ENCODE measurements around the gene PRR23B.
"Not testable (repeated sequence)": the region's sequence is repeated elsewhere in the genome, so short reads cannot be mapped to it uniquely, and the experiment has no call there.

Gene PRR23B

DNA sequence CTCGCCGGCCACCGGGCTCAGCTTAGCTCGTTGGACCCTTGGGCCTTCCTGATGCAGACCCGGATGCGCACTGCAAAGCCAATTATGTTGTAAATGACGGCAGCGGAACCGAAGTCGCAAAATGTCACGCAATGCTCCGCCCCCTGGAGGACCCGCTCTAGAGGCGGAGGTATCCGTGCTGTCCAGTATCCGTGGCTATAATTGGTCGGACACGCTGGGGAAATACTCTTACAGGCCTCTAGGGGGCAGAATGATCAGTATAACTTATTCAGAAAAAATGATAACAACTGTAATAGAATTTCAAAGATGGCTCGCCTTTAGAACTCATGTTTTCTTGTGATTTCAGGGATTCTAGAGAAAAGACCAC is at the start of gene PRR23B:
Gene PRR23B, minus strand, starts transcription at position 59 of the 367 bp plus-strand sequence. CDS start 265 bp downstream, outside the sequence.
- no peak for DNase-seq

DNA sequence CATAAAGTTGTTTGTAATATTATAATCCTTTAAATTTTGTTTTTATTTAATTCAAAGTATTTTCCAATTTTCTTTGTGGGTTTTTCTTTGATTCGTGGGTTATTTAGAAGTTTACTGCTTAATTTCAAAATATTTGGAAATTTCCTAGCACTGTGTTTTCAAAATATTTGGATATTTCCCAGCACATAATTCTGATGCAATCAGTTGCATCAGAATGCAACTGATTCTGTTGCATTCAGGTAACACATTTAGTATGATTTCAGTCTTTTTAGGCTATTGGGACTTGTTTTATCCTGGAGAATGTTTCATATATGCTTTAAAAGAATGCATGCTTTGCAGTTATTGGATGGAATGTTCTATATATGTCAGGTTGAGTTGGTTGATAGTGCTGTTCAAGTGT is 42.2 kb upstream of the PRR23B start:
- no peak for DNase-seq

DNA sequence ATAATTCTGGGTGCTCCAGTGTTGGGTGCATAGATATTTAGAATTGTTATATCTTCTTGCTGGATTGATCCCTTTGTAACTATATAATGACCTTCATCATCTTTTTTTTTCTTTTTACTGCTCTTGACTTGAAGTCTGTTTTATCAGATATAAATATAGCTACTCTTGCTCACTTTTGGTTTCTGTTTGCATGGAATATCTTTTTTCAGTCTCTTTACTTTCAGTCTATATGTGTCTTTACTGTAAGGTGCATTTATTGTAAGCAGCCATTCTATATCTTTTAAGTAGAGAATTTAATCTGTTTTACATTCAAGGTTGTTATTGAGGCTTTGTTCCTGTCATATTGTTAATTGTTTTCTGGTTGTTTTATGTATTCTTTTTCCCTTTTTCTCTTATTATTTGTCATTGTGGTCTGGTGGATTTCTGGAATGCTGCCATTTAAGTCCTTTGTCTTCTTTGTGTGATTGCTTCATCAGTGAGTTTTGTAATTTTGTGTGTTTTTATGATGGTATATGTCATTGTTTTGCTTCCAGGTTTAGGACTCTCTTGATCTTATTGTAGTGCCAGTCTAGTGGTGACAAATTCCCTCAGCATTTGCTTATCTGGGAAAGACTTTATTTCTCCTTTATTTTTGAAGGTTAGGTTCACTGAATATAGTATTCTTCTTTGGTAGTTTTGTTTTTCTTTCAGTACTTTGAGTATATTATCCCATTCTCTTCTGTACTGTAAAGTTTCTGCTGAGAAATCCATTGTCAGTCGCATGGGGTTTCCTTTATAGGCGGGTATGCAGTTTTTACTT is 32.3 kb upstream of the PRR23B start:
- no peak for DNase-seq

DNA sequence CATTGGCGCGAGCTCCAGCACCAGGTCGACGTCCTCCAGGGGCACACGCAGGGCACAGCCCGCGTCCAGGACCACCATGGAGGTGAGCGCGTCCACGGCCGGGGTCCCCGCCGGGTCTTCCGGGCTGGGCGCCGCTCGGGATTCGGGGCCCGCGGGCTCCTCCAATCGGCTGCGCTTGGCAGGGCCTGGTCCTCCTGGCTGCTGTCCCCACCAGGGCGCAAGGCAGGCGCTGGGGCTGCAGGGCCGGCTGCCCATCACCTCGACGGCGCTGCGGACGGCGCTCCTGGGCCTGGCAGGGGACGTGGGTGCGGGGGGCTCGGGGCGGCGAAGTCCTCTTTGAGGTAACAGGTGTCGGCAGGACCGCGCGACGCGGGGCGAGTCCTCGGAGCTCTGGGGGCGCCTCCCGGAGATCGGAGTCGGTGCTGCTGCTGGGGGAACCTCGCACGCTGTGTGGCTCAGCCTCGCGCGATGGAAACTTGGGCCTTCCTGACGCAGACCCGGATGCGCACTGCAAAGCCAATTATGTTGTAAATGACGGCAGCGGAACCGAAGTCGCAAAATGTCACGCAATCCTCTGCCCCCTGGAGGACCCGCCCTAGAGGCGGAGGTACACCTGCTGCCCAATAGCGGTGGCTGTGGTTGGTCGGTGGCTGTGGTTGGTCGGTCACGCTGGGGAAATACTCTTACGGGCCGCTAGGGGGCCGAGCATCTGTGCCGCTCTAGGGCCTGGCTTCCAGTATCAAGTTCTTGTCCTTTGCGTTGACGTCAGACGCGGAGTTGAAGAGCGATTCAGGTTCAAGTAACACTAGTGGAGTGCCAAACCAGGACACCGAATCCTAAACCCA is 23.9 kb upstream of the PRR23B start, which contains the start of gene PRR23C:
Gene PRR23C, minus strand, starts transcription at position 527 of the 845 bp plus-strand sequence. Its CDS starts 272 bp downstream, at position 255.
- no peak for DNase-seq

DNA sequence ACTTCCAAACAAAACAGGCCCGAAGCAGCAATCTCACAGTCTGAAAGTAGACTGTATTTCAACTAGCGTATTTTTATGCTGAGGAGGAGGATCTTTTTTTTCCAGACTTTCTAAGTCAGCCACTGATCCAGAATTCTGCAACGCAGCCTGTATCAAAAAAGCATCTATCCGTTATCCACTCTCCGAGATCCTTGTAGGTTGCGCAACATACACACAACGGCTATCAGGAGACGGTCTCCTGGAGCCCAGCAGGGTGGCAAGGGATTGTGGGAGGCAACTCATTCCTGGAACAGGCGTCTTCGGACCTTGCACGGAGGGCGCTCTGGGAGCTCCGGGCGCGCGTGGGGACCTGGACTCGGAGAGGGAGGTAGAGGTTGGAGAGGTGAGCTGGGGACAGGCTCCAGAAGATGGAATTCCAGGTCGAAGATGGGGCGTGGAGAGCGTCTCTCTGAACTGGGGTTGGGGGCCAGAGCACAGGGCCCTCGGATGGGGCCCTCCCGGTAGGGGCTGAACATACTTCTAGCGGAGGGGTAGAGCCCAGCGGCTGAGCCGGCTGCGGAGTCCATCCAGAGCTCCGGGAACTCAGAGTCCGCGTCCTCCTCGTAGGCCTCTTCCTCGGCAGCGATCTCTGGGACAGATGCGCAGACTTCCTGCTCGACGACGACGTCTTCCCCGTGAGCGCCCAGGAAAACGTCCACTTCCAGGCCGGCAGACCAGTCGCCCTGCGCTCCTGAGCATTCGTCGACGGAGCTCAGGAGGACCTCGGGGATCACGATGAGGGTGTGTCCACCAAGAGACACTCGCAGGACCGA is 23.0 kb upstream of the PRR23B start:
- no peak for DNase-seq

DNA sequence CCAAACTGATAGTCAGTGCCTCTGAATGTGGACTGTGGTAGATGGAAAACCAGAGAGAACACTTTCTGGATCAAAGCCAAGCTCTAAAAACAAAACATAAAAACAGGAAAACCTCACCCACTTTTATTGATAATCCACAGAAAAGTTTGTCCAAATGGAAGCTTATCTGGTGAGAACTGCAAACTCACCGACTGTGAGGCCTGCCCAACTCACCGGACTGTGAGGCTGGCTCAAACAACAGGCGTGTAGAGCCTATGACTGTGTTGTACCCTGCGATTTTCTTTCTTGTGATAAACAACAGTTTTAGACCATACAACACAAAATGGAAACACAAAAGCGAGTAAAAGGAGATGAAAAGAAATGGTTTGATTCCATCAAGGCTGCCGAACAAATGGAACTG is 16.8 kb upstream of the PRR23B start:
- DNase-seq, result no peak

DNA sequence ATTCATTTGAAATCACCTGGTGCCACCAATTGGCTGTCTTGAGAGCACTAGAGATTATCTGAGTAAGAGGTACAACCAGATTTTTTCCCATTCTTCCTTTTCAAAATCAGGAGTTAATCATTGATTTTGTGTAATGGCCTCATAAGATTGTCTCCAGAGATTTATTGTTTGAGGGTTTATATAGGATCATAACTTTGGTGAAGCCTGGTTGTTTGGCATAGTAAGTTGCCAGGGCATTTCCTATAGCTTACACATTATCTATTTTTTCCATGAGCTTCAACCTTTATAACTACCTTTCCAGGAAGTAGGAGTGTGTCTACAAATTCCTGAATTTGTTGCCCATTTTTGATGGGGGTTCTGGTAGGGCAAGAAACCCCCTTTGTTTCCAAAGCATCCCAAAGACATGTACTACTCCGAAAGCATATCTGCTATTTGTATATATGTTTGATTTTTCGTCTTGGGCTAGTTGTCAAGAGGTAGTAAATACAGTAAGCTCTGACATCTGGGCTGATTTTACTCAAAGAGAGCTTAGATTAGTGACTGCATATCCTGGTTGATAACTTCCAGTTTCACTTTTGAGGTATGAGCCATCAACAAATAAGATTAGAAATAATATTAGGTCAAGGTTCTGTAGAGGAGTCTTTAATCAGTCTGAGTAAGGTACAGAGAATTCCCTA is 11.7 kb upstream of the PRR23B start:
- DNase-seq, result no peak

DNA sequence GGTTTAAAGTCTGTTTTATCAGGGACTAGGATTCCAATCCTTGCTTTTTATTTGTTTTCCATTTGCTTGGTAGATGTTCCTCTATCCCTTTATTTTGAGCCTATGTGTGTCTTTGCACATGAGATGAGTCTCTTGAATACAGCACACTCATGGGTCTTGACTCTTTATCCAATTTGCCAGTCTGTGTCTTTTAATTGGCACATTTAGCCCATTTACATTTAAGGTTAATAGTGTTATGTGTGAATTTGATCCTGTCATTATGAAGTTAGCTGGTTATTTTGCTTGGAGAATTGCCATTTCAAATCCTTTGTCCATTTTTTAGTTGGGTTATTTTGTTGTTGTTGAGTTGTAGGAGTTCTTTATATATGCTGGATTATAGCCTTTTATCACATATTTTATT is 9.8 kb upstream of the PRR23B start:
- DNase-seq, result not testable (repeated sequence)

DNA sequence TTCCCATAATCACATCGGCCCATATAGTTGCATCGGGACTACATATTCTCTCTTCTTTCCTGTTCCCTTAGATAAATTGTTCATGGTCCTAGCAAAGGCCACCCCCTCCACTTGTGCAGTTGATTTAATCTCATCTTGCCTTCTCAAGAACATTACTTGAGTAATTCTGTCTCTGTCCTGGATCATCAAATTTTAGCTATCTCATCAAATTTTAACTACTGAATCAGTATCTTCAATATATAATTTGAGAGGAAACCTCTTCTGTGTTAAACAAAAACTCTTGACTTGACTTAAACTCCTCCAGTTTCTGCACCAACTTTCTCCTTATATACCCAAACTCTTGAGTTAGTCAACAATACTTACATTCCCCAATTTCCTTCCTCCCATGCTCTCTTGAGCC is 4.2 kb upstream of the PRR23B start:
- DNase-seq, result no peak

DNA sequence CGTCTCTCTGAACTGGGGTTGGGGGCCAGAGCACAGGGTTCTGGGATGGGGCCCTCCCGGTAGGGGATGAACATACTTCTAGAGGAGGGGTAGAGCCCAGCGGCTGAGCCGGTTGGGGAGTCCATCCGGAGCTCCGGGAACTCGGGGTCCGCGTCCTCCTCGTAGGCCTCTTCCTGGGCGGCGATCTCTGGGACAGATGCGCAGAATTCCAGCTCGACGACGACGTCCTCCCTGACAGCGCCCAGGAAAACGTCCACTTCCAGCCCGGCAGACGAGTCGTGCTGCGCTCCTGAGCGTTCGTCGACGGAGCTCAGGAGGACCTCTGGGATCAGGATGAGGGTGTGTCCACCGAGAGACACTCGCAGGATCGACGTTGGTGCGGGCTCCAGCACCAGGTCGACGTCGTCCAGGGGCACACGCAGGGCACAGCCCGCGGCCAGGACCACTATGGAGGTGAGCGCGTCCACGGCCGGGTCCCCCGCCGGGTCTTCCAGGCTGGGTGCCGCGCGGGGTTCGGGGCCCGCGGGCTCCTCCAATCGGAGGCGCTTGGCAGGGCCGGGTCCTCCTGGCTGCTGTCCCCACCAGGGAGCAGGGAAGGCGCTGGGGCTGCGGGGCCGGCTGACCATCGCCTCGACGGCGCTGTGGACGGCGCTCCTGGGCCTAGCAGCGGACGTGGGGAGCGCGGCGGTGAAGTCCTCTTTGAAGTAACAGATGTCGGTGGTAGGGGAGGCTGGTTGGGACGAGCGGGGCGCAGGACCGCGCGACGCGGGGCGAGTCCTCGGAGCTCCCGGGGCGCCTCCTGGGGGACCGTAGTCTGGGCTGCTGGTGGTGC is 474 bp downstream of the PRR23B start:
- no peak for DNase-seq

DNA sequence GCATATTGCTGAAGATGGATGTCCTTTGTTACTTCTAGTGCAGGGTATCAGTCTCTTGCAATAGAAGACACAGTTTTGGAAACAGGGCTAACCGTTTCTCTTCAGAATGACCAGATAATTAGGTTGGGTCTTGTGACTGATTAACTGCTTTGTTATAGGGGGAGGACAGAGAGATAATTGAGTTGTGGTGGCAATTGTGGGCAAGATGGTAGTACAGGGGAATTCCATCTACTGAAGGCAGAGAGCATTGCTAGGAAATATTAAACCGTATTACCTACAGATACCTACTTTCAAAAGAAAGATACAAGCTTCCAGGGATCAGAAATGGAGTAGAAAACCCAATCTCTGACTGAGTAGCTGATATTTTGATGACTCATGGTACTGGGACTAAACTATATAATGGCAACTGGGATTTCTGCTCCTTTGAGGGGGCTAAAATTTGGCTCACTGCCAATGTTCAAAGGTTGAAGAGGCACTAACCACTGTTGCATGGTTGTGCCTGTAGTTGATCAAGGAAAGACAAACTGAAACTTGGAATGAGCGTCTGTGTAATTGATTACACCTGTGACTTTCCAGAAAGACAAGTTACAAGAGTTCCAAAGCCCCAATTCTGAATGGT is 4.2 kb downstream of the PRR23B start:
- DNase-seq, result no peak

DNA sequence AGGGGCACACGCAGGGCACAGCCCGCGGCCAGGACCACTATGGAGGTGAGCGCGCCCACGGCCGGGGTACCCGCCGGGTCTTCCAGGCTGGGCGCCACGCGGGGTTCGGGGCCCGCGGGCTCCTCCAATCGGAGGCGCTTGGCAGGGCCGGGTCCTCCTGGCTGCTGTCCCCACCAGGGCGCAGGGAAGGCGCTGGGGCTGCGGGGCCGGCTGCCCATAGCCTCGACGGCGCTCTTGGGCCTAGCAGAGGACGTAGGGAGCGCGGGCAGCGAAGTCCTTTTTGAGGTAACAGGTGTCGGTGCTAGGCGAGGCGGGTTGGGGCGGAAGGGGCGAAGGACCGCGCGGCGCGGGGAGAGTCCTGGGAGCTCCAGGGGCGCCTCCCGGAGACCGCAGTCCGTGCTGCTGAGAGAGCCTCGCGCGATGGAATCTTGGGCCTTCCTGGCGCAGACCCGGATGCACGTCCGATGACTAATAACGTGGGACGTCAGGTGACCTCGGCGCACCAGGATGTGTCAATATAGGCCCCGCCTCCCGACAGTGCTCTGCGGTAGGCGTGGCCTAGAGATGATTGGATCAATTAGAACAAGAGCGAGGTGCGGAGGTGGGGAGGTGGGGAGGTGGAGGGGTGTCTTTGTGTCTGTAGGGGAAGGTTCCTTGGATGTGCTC is 14.5 kb downstream of the PRR23B start, which contains the start of gene PRR23A:
Gene PRR23A, minus strand, starts transcription at position 218 of the 666 bp plus-strand sequence. Its CDS starts 0 bp downstream, at position 218.
- no peak for DNase-seq

DNA sequence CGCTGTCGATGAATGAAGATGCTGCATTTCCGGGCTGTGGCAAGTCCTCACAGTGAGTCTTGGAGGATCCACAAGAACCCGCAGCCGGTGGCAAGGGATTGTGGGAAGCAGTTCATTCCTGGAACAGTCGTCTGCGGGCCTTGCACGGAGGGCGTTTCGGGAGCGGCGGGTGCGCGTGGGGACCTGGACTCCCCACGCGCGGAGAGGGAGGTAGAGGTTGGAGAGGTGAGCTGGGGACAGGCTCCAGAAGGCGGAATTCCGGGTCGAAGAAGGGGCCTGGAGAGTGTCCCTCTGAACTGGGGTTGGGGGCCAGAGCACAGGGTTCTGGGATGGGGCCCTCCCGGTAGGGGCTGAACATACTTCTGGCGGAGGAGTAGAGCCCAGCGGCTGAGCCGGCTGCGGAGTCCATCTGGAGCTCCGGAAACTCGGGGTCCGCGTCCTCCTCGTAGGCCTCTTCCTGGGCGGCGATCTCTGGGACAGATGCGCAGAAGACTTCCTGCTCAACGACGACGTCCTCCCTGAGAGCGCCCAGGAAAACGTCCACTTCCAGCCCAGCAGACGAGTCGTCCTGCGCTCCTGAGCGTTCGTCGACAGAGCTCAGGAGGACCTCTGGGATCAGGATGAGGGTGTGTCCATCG is 15.3 kb downstream of the PRR23B start:
- no peak for DNase-seq

DNA sequence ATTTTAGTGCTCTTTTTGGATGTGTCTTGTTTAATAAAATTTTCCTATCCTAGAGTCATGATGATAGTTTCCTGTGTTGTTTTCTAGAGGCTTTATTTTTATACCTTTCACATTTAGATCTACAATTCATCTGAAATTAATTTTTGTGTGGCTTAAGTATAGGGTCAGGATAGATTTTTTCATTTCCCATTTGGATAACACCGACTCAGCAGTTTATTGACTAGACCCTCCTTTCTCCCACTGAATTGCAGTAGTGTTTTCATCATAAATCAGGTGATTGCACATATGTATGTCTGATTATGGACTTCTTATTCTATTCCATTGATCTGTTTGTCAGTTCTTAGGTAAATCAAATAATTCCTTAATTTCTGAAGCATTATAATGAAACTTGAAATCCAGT is 25.0 kb downstream of the PRR23B start:
- DNase-seq, result no peak

DNA sequence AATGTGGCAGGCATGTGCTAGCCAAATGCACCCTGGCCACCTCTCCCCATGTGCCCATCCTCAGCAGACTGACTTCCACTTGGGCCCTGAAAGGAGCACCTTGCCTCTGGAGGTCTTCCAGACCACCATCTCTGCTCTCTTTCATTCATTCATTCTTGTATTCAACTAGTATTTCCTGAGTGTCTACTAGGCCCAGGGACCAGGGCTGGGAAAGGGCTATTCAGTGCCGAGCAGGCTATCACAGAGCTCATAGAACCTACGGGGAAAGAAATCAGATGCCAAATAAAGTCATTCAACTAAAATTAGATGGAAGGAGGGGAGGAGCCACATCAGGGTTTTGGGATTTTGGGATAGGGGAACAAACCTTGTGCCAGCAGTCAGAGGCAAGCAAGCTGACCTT is 33.5 kb downstream of the PRR23B start:
- DNase-seq, result no peak

DNA sequence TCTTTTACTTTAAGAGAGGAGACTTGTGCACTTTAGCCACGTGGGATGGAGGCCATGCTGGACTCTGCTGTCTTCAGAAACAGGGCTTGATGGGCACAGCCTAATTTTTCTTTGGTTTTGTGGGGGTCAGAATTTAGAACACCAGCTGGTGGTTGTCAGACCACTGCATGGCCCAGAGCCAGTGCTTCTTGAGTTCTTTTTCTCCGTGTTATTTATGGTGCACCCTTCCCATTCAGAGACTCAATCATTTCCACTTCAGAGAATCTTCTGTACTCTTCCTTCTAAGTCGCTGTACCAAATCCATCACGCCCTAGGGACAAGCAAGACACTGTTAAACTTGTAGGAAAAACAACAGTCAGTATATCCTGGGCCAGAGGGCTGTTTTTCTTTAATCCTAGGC is 34.8 kb downstream of the PRR23B start:
- no peak for DNase-seq

DNA sequence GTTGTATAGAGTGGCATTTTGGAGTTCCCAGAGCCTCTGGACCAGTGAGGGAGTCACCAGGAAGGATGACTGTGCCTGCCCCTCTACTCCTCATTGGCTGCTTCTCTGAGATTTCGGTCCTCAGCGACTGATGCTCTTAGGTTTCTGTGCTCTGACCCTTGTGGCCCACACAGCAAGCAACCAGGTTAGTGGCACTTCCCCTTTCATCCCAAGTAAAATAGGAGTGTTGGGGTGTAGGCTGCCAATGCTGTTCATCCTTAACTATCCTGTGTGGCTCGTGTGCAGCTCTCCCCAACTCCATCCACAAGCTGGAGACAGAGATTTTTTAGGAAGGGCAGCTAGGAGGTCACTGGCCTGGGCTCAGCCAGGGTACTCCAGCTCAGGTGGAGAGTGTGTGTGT is 35.9 kb downstream of the PRR23B start:
- DNase-seq, result no peak

DNA sequence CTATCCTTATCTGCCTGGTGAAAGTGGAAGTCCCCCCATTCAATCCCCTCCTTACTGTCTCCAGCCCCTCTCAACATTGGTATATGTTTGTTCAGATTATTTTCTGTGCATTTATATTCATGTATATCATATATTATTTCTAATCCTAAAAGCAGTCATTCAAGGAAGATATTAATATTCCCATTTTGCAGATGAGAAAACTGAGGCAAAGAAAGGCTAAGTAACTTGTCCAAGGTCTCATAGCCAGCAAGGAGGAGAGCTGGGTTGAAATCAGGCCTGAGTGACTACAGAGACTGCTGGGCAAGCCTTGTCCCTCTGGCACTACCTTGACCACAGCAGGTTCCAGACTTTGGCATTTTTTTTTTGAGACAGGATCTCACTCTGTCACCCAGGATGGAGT is 44.7 kb downstream of the PRR23B start:
- no peak for DNase-seq

DNA sequence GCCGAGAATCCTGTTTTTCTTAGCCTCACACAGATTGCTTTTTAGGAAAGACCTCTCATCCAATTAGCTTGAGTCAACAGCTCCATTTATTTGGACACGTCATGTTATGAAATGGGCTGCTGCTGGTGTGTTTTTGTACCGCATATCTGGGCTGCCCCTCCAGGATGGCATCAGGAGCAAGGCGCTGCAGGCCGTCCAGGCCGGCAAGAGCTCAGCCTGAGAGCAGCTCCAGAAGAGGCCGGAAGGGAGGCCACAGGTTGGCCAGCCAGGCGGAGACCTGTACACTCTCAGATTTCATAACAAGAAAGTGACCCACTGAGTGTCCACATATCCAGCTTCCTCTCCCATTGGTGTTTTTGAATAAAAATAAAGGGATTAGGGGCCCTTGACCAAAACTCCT is 45.4 kb downstream of the PRR23B start:
- DNase-seq, result no peak

DNA sequence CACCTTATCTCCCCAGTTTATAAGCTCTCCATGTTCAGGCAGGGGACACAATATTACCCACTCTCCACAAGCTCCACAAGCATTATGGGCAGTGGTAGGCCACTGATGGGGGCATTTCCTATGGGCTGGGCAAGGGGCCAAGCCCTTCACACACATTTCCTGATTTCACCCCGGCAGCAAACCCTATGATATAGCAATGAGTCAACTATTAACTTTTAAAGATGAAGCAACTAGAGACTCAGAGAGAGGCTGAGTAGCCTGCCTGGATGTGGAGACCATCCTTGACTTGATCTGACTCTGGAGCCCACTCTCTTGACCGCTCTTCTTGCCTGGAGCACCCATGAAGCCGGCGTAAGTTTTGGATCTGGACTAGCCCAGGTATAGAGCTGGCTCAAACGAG is 46.3 kb downstream of the PRR23B start:
- no peak for DNase-seq

All from stimulated activated naive CD4-positive, alpha-beta T cell treated with Interleukin-2 at 50 U/mL for 16 hours (primary cell).